ENCODE measurements around the gene PINLYP.
"Not testable (repeated sequence)": the region's sequence is repeated elsewhere in the genome, so short reads cannot be mapped to it uniquely, and the experiment has no call there.

Gene PINLYP

DNA sequence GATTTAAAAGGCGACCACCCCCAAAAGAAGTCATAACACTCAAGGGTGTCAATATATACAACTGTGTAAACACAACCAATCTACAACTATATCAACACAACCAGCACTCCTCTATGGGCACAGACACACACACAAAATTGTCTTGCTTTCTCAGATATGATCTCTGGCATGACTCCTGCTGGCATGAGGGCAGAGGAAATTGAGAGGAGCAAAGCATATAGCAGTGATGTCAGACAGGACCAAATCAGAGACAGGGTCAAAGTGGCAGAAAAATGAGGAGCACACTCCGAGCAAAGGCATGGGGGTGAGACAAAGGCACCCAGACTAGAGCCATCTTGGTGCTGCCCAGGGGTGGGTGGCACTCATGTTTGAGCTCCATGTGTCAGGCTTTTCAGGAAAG, 10.7 kb downstream of the PINLYP start:
- no peak for DNase-seq

DNA sequence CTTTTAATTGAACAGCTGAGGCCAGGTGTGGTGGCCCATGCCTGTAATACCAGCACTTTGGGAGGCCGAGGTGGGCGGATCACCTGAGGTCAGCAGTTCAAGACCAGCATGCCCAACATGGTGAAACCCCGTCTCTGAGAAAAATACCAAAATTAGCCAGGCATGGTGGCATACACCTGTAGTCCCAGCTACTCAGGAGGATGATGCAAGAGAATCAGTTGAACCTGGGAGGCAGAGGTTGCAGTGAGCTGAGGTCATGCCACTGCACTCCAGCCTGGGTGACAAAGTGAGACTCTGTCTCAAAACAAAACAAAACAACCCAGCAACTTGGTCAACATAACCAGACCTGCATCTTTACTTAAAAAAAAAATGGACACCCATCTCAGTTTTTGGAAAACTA, 11.4 kb downstream of the PINLYP start:
- not testable (repeated sequence) for DNase-seq

DNA sequence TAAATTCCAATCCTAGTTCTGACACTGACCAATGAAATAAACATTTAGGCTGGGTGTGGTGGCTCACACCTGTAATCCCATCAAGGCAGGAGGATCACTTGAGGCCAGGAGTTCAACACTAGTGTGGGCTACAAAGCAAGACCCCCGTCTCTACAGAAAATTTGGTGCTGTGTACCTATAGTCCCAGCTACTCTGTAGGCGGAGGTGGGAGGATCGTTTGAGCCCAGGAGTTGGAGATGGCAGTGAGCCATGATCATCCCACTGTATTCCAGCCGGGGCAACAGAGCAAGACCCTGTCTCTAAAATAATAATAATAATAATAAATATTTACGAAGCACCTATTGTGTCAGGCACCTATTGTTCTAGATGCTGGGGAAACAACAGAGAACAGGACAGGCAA, 13.7 kb downstream of the PINLYP start:
- no peak for DNase-seq

DNA sequence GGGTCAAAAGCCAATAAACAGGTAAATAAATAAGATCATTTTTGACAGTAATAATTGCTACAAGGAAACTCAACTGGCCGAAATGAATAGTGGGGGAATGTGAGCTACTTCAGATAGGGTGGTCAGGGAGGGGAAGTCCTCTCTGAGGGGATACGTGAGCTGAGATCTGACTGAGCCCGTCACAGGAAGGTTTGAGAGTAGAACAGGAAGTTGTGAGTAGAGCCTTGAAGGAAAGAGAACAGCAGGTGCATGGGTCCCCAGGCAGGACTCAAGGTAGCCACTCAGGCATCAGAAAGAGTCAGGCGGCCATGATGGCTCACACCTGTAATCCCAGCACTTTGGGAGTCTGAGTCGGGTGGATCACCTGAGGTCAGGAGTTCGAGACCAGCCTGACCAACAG, 14.1 kb downstream of the PINLYP start:
- DNase-seq = no peak

DNA sequence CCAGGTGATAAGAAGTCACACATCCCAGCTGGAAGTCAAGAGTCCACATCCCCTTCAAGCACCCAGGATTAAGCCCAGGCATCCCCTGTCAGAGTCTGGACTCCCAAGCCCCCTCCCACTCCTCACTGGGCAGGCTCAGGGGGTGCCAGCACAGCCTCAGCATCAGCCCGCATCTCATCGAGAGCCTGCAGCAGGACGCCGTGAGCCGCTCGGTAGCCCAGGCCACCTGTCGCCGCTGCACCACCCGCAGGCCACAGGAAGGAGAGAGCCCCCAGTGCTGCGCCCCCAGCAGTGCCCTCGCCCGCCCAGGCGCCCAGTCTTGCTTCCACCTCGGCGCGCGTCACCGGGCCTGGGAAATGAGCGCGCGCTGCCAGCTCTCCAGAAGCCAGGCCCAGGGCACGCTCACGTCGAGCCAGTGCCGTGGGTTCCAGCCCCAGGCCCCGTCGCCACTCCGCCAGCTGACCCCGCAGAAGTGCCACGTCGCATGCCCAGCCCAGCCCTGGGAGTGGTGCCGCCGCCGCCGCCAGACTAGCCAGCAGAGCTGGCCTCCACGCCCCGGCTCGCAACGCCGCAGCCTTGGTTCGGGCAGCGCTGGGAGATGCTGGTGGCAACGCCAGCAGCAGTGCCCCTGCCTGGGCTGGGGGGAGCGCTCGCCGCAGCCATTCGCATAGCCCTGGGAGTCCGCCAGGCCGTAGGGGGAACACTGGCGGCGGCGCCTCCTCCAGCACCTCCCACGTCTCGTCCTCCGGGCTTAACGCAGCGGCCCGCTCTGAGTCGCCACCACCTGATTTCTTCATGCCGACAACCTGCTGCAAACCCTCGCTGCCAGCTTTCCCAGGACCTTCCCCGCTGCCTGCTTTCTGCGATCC, 16.5 kb downstream of the PINLYP start:
- no peak for DNase-seq

DNA sequence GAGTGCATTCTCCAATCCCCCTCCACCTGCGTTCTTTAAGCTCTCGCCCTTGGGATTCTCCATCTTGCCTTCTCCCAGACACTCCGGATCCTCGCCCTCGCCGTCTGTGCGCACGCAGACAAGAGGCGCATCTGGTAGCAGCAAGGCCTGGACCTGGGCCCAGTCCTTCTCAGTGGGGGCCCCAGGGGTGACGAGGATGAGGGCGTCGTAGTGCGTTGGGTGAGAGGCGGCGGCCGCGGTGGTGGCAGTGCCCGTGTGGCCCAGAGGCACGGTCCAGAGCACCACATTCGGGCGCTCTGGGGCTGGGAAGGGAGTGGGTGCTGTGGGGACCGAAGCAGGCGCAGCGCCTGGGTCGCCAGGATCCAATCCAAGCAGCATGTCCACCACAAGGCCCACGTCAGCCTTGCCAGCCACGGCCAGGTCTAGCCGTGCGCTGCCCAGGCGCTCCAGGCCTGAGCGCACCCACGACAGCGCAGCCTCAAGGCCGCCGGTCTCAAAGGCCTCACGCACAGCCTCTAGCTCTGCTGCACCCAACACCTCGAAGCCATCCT, 17.3 kb downstream of the PINLYP start:
- no peak for DNase-seq

DNA sequence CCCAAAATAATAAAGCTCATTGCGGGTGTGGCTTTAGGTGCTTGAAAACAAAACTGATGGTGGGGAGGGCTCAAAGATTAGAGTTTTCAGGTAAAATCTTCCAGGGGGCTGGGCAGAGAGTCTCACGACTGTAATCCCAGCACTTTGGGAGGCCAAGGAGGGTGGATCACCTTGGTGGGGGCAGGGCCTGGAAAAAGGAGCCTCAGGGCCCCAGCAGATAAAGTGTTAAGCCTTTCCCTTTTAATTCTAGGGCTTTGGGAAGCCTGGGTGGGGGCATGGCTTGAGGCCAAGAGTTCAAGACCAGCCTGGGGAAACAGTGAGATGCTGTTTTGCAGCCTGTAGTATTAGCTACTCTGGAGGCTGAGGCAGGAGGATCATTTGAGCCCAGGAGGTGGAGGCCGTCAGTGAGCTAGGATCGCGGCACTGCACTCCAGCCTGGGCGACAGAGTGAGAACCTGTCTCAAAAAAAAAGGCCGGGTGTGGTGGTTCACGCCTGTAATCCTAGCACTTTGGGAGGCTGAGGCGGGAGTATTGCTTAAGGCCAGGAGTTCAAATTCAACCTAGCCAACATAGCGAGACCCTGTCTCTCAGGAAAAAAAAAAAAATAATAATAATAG, 18.6 kb downstream of the PINLYP start:
- DNase-seq = no peak

DNA sequence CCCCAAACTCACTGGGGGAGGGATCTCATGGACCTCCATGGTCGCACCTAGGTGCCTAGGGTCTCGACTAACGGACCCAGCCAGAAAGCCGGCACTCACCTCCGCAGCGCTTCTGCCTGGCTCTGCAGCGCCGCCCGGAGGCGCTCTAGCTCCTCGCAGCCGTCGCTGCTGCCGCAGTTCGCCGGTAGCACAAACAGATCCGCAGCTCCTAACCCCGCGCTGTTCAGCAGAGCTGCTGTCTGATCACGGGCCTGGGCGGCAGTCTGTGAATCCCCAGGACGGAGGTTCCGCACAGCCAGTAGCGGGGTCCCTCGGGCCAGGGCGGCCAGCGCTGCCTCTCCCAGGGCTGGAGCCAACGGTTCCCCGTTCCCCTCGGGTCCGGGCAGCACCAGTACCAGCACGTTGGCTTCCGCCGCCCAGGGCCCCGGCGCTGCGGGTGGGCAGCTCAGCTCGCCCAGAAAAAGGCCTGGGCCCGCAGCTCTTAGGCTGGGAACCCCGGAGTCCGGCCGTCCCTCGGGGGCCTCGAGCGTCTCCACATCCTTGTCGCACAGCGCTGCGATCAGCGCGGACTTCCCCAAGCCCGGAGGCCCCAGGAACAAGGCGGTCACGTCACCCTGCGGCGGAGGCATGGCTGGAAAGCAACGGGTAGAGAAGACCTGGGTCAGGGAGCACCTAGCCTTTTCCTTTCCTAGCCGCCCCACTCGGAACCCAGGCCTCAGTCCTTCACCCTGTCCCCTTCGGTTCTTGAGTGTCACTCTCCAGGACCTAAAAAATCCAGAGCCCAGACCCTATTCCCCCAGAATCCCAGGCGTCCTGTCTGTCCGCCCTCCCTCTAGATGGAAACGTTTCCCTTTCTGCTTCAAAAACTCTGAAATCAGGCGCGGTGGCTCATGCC, 19.4 kb downstream of the PINLYP start:
- DNase-seq = no peak

DNA sequence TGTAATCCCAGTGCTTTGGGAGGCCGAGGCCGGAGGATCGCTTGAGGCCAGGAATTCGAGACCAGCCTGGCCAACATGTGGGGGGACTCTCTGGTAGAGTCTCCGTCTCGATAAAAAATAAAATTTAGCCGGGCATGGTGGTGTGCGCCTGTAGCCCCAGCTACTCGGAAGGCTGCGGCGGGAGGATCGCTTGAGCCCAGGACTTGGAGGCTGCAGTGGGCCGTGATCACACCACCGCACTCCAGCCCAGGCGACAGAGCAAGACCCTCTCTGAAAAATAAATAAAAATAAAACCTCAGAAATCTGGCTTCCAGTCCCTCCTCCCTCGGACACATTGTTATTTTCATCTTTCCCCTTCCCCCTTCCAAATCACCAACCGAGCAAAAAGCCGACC, 20.0 kb downstream of the PINLYP start:
- no peak for DNase-seq

DNA sequence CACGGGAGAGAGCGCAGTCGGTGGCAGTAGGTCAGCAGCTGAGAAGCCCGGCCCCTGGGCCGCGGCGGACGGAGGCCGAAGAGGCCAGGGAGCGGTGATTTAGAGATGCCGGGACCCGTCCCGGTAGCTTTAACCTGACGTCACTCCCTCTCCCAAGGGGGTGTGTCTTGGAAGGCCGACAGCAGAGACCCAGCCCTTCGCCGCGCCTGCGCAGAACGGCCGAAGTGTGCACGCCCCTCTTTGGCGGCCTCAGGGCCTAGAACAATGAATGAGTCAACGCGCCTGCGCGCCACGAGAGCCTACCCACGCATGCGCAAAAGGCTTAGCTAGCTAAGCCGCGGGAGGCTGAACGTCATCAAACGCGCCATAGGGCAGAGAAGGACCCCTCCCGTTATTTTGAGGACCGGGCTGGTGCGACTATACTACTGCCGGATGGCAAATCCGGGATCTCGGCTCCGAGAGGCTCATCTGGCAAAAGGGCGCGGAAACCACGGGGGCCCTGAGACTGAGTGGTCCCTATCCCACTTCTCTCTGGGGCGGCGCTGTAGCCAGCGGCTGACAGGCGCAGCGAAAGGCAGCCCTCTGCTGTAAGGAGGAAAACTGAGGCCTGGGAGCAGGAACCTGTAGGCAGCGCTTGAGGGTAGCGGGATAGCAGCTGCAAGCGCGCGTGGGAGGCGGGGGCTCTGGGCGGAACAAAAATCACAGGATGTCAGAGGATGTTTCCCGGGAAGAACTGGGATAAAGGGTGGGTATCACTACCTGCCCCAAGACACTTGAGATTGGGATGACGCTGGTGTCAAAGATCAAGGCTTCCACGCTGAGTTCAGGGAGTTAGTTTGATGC, 20.6 kb downstream of the PINLYP start, which contains the start of the genes IRGQ and ZNF576:
IRGQ (minus strand) TSS at position 136 of the 843 bp plus-strand sequence. CDS start 796 bp downstream, outside the sequence.
ZNF576 (plus strand) TSS at position 597 of the 843 bp plus-strand sequence. CDS start 514 bp downstream, outside the sequence.
- DNase-seq = peak; percentile 97 to 99

DNA sequence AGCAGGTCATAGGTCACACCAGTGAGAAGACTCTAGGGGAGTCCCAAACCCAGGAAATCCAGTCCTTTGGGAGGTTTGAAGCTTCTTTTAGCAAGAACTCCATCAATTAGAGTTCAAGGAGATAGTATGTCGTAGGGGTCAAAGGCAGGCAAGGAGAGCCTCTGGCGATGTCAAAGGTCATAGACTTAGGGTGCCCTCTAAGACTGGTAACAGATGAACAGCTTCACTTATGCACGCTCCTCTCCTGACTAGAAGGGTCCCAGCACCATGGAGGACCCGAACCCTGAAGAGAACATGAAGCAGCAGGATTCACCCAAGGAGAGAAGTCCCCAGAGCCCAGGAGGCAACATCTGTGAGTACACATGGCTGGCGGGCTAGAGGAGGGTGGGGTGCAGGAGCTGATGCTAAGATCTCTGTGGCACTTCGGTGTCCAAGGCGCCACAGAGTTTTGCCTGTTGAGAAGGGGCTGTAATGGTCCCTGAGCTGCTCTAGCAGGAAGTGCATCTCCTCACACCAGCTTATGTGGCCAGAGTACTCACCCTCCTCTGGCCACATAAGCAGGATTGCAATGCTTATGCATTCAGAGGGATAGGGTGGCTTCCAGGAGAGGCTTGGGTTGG, 21.4 kb downstream of the PINLYP start:
- no peak for DNase-seq

DNA sequence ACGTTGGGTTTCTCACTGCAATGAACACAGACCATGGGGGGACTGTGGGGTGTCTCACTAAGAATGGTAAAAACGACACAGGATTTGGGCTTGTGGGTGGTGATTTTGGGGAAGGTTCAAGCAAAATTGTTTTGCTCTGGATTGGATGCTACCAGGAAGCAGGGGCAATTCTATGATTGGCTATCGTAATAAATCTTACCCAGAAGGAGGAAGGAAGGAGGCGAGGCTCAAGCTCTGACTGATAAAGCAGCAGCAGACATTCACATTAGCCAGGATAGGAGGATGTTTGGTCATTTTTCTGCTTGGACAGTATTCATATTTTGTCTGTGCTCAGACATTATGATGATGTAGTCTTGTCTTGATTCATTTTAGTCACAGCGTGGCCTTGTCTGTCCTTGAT, 22.3 kb downstream of the PINLYP start:
- DNase-seq = no peak

DNA sequence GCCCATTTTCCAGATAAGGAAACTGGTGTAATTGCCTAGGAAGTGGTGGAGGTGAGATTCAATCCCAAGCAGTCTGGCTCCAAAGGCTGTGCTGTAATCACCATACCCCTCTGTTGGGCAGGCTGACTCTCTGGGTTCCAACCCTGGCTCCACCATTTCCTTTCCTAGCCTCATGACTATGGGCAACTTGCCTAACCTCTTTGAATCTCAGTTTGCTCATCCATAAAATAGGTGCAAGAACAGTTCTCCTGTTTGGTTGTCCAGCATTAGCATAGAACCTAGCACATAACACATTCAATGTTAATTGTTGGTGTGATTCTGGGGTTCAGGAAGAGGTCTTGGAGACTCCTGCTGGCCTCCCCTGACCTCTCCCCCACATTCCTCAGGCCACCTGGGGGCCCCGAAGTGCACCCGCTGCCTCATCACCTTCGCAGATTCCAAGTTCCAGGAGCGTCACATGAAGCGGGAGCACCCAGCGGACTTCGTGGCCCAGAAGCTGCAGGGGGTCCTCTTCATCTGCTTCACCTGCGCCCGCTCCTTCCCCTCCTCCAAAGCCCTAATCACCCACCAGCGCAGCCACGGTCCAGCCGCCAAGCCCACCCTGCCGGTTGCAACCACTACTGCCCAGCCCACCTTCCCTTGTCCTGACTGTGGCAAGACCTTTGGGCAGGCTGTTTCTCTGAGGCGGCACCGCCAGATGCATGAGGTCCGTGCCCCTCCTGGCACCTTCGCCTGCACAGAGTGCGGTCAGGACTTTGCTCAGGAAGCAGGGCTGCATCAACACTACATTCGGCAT, 23.0 kb downstream of the PINLYP start:
- DNase-seq = no peak

DNA sequence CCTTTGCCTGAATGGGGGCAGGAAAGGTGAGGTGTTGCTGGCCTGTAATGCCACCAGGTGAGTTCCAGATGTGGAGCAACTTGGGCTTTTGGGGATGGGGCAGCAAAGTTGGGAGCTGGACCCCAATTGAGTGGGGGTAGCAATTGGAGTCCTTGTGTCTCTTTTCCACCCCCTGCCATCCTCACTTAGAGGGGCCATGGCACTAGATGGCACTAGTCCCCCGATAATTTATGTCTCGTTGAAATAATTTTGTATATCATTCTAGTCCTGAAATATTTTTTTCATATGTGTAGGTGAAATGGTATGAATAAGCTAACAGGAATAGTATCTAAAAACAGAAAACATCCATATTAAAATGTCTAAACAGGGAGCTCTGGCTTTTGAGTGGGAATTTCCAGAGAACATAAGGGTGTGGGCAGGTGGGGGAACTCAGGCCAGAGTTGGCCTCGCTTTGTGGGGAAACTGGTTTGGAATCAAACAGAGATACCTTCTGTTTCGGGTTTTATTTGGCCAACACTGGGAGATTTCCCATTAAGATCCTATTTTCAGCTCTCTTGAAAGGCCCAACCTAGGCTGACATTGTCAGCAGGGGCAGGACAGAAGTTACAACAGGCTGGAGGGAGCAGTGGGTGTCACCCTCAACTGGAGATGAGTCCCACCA, 24.2 kb downstream of the PINLYP start:
- DNase-seq = peak in 1 of 2 experiments; percentile 17

DNA sequence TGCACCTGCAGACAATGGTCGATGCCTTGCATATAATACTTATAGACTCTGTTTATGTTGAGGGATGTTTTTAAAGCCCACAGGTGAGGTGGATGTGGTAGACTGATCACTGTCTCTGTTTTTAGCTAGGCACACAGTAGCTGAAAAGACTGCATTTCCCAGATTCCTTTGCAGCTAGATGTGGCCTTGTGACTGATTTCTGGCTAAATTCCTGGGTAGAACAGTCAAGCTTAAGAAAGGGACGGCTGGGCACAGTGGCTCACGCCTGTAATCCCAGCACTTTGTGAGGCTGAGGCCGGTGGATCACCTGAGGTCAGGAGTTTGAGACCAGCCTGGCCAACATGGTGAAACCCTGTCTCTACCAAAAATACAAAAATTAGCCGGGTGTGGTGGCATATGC, 24.7 kb downstream of the PINLYP start:
- peak in 1 of 2 experiments; percentile 17 for DNase-seq

DNA sequence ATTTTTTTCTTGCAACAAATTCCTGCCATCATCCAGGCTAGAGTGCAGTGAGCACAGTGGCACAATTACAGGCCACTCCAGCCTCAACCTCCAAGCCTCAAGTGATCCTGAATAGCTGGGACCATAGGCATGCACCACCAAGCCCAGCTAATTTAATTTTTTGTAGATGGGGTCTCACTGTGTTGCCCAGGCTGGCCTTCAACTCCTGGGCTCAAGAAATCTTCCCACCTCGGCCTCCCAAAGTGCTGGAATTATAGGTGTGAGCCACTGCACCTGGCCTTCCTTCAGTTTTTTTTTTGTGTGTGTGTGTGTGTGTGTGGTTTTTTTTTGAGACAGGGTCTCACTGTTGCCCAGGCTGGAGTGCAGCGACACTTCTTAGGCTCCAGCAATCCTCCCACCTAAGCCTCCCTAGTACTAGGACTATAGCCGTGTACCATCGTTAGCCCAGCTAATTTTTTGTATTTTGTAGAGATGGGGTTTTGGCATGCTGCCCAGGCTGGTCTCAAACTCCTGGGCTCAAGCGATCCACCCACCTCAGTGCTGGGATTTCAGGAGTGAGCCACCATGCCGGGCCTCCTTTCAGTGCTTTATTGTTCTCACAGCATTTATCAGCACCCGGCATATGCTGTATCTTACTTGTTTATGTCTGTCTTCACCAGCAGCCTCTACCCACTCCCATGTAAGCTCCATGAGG, 30.4 kb downstream of the PINLYP start:
- no peak for DNase-seq

DNA sequence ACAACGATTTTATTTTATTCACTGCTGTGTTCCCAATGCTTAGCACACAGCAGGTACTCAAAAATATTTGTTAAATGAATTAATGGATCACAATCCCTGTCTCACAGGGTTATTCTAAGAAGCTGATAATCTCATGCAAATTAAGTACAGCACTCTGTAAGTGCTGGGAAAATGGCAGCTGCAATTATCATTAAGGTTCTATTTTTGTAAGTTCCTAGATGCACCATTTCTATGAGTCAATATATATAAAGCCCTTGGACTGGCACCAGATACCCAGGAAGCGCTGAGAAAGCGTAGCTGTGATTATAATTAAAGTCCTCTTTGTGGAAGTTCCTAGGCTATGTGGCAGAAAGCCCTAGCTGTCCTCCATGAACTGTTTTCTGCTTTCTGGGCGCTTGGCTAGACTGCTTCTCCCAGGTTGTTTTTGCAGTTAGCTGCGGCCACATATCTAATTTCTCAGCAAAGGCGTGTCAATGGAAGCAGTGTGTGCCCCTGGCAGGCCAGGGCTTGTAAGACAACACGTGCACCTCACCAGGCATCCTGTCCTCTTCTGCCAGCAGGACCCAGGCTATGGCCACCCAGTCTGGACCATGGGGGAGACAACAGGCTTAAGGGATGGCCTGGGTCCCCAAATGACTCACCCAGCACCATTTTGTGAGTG, 31.1 kb downstream of the PINLYP start:
- DNase-seq = no peak
